NCI-H446 treated with DMSO at 0.1 percent for 48 hours (cell line): ENCODE measurements around the gene AFF2.
"Not testable (repeated sequence)": the region's sequence is repeated elsewhere in the genome, so short reads cannot be mapped to it uniquely, and the experiment has no call there.

Experiments
- DNase-seq: peaks from one replicate; lab custom pipeline; 2025; lab: John Stamatoyannopoulos, UW

The AFF2 gene

DNA sequence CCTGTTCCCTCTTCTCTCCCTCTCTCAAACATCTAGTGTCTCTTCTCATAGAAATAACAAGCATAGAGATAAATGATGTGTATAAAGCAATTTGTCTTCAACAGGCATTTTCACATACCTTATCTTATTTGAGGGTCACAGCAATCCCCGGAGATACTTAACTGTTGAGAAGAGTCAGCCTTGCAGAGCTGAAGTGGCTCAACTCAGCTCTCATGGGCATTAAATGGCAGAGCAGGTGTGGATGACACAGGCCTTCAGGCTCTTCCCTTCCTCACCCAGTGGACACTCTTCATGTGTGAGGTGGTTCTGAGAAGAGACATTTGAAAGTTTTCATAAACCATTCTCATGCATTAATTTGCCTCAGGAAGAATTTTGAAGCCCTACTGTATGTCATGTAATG, 134.2 kb downstream of the AFF2 start:
- DNase-seq: no peak

- DNase-seq: no peak
These were observed 143.0 kb downstream of the AFF2 start for GRCh38 chrX:148643460-148643859.

DNA sequence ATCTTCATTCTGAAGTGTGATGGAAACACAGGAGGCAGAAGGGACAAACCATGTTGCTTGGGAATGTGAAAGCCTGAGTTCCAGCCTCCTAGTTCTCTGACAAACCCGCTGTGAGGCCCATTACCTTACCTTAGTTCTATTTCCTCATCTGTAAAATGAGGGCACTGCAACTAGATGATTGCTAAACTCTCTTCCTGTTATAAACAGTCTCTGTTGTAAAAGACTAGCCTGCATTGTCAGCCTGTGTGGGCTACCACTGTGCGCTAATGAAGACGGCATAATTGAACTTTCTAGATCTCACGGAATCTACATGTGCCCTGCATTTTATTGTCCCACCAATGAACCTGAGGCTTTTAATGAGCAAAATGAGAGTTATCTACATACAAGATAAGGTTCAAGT, 147.2 kb downstream of the AFF2 start:
- DNase-seq: no peak

DNA sequence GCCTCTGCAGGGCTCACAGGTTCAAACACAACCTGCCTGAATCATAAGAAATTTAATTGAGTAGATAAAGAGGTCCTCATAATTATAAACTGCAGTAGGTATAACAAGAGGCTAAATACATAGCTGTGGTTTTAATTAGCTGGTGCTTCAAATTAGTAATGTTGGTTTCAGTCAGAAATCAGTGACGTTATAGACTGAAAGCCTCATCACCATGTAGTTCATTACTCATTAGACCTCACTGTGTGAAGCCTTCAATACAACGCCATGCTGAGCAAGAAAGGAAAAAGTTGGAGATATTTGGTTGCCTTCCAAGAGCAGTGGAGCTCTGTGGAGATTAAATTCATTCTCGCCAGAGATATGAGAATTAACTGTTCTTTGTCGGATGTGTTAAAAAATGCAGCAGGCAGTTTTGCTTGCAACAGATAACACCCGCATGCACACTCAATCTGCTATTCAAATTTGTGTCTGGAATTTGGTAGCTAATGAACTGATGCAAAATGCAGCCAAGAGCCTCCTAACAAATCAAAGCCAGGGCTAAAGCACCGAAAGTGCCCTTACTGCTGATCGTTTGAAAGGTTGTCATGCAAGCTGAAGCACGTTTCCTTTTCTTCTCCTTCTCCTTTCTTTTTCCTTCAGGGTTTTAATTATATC, 148.9 kb downstream of the AFF2 start:
- no peak for DNase-seq

- no peak for DNase-seq
These were observed 157.8 kb downstream of the AFF2 start for GRCh38 chrX:148658115-148658730.

GRCh38 chrX:148659481-148659880, 159.1 kb downstream of the AFF2 start:
- no peak for DNase-seq

- DNase-seq: no peak
These were observed 160.6 kb downstream of the AFF2 start for GRCh38 chrX:148661035-148661434.

DNA sequence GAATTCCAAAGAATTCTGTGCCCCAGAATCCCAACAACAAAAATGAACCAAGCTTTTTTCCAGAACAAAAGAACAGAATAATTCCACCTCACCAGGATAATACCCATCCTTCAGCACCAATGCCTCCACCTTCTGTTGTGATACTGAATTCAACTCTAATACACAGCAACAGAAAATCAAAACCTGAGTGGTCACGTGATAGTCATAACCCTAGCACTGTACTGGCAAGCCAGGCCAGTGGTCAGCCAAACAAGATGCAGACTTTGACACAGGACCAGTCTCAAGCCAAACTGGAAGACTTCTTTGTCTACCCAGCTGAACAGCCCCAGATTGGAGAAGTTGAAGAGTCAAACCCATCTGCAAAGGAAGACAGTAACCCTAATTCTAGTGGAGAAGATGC, 161.6 kb downstream of the AFF2 start:
- DNase-seq: no peak

DNA sequence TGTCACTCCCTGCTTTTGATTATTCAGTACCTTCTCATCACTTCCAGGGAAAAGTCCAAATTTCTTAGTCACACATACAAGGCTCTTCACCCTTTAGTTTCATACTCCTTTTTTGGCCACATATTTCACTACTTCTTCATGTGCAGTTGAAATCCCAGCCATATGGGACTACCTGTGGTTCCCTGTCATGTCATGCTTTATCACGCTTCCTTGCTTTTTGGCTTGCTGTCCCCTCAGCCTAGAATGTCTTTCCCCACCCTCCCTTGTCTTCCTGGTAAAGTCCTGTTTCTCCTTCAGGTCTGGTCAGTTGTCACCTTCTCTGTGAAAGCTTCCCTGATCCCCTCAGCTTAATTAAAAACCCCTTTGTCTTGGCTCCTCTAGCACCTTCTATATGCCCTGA, 163.8 kb downstream of the AFF2 start:
- no peak for DNase-seq

DNA sequence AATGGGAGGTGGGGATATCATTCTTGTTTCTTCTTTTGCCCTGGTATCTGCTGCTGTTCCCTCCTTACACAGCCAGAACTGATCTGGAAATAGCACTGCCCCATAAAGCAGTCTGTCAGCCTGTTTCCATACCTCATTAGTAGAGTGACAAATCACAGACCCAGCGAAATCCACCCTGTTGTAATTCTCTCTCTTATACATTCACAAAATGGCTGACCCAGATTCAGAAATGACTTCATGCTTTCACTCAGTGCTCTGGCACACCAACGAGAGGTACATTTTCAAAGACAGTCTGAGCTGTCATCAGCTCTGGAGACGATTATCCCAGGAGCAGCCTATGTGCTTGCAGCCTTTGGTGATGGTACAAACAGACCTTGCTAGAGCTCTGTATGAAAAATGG, 164.6 kb downstream of the AFF2 start:
- no peak for DNase-seq

DNA sequence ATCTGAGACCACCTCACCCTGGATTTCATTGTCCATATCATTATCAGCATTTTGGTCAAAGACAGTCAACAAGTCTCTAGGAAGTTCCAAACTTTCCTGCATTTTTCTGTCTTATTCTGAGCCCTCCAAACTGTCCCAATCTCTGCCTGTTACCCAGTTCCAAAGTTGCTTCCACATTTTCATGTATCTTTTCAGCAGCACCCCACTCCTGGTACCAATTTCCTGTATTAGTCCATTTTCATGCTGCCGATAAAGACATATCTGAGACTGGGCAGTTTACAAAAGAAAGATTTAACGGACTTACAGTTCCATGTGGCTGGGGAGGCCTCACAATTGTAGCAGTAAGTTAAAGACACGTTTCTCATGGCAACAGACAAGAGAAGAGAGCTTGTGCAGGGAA, 168.8 kb downstream of the AFF2 start:
- not testable (repeated sequence) for DNase-seq

- DNase-seq: no peak
These were observed 169.9 kb downstream of the AFF2 start for GRCh38 chrX:148670277-148670676.

DNA sequence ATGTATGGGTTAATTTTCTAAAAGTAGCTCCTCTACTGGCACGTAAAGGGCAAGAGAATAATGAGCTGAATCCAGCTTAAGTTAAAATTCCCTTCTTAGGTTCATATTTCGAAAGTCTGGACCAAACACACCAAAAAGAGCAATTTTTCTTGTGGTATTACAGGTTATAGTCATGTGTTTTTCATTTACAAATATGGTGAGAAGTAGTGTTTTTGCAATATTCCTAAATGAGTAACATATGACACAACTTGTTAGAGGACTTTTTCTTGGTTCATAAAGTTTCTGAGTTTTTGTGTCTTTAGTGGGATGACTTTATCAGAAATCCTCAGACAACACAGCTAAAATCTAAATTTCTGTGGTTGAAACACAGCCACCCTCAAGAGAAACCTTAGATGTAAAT, 172.1 kb downstream of the AFF2 start:
- DNase-seq: no peak

DNA sequence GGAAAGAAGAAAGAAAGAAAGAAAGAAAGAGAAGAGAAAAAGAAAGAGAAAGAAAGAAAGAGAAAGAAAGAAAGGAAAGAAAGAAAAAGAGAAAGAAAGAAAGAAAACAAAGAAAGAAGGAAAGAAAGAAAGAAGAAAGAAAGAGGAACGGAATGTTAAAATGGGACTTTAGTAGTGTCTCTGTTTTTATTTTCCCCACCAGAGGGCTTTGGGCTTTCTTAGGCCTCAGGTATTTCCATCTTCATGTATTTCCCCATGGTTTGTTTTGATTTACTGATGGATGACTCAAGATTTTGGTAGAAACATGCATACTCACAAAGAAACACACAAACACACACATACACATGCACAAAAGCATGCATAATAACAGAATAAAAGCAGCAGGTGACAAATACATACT, 181.2 kb downstream of the AFF2 start:
- DNase-seq: no peak

DNA sequence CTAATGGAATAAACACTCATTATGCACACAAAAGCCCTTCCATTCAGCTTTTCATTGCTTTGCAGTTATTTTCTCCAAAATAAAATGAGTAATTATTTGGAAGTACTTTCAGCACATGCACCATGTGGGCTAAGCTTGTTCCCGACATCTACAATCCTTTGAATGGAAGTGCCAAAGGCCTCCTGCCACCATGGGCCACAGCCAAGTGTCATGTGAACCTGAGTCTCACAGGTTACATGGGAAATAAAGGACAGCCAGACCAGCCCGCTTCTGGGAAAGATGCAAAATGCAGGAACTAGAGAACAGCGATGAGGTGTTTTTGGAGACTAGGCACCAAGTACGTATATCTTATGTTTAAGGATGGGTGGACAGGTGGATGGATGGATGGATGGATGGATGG, 181.8 kb downstream of the AFF2 start:
- no peak for DNase-seq

GRCh38 chrX:148691456-148691855, 191.0 kb downstream of the AFF2 start:
- no peak for DNase-seq

DNA sequence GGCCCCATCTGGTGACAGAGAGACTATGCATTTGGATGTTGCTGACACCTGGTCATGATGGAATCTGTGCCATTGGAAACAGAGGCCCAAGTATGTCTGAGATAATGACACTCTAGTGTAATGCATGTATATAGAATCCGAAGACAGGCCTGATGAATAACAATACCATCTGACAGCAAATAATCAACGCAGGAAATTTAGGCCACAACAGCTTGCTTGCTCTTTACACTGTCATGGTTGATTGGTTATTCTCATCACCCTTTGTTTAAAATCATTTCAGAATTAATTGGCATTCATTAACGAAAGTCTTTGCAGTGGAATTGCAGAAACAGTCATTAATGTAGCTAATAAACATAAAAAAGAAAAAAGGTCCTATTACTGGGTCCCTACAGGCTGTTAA, 194.8 kb downstream of the AFF2 start:
- DNase-seq: no peak

DNA sequence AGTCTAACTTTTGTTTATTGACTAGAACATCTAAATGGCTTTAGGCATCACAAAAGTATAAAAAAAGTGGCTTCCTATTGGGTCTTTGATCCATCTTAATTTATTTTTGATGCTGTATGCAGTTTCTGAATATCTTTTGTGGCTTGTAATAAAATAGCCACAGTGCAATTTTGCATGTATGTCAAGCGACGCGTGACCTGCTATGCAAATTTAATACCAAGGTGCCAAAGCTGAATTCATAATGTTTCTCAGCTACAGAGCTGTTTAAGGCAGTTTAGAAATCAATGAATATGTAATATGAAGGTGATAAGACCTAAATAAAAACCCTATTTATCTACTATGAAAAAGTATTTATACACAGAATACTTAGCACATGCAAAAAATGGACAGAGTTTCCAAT, 197.8 kb downstream of the AFF2 start:
- DNase-seq: no peak

DNA sequence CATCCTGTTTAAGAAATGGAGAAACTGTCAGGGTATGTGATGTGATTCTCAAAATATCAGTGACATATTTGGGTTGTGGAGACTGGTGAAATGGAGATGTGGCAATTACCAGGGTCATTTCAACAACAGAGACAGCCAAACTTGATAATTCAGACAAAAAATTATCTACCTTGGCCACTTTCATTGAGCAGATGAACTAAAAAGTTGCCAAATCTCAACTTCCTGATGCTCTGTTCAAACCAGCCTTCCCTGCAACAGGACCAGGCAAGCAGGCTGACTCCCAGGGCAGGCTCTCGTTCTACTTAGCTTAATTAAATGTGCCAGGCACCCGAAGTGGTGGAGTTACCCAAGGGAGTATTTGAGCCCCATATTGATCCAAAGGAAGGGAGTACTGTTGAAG, 199.6 kb downstream of the AFF2 start:
- no peak for DNase-seq

DNA sequence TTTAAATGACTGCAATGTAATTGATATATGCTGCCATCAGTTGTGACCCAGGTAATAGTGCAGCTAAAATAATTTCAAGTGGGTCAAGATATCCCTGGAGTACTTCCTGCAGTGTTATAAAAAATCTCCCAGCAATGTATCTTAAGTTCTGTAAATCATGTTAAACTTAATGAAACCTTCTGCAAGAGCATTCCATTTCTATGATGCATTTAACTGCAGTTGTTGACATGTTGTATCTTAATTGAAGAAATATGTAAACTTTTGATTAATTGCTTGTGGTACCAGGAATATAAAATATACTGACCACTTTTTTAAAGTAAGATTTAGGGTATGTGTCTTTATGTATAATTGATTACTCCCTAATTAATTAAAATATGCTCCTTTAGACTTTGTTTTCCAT, 213.6 kb downstream of the AFF2 start:
- DNase-seq: no peak

DNA sequence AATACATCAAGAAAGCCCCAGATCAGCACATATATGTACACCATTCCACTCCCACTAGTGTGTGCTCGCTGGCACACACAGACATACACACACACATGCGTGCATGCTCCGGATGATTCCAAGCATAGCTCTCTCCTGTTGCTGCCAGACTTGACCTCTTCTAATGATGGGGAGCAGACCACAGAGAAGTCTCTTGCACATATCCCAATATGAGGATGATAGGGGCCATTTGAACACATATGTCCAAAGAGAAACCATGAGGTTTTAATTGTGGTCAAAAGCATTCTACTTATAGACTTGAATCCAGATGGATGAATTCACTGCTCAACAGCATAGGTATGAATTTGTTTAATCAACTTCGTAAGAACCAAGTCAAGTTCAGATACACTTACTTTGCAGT, 214.9 kb downstream of the AFF2 start:
- DNase-seq: no peak

DNA sequence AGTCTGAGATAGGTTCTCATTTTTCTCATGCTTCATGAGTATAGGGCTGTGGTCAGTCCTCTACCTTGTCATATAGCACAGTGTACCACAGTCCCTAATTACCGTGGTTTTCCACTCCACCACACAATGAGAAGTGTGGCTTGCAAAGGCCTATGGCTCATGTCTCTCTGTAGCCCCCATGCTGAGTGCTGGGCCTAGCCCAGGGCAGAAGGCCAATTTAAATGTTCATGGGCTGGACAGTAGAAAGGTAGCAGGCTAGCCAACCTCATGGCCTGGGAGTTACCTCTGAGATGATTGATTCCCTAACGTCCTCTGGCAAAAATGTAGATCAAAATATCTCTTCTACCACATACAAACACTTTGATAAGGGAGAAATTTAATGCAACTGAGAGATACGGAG, 222.5 kb downstream of the AFF2 start:
- no peak for DNase-seq

- no peak for DNase-seq
These were observed 223.1 kb downstream of the AFF2 start for GRCh38 chrX:148723551-148723950.

- DNase-seq: no peak
These were observed 228.5 kb downstream of the AFF2 start for GRCh38 chrX:148728901-148729300.
